GM18868 (cell line): Measurements from ENCODE around the gene RAMP3.
"Not testable (repeated sequence)": the region's sequence is repeated elsewhere in the genome, so short reads cannot be mapped to it uniquely, and the experiment has no call there.

Source experiments
- ATAC-seq: cut with Tn5 transposase; IDR thresholded peaks from one replicate; pipeline ENCODE4 v1.9.1; 2021; ENCODE audit warnings: mild to moderate bottlenecking, moderate library complexity; ENCODE audit not compliant: unreplicated experiment

Gene RAMP3

DNA sequence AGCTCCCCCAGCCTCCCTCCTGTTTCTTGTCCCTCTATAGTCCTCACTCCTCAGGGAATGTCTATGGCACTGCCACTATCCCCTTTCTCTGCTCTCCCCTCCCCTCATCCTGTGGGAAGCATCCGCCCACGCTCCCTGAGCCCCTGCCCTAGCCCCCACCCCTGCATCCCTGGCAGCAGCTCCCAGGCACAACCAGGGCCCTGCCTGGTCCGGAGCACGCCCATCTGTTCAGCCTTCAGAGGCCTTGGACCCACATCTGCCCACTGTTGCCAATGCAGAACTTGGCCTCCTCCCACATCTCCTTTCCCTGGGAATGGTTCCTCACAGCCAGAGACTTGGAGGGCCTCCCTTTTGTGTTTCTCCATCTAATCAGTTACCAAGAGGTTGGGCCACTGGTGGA lies 25.7 kb upstream of the RAMP3 start:
- ATAC-seq, result no peak

DNA sequence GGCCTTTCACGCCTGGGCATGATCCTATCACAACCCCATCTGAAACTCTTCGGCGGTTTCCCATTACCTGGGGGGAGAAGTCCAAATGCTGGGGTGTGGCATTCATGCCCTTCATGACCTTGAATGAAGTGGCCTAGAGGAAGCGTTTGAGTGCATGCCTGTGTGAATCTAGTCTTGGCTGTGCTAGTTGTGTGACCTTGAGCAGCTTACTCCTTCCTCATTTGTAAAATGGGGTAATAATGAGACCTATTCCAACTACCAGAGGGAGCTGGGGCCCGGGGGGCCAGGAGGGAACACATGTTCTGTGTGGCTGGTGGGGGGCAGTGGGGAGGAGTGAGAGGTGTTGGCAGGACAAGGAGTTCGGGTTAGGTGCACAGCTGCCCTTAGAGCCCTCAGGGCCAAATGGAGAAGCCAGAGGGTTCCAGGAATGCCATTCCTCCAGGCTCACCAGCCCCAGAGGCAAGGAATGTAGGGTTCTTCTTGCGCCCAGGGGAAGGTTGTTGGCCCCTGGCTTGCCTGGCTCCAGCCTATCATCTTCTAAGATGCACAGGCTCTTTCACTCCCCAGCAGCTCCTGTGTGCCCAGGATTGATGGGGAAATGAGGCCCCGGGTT lies 24.8 kb upstream of the RAMP3 start:
- no peak for ATAC-seq

DNA sequence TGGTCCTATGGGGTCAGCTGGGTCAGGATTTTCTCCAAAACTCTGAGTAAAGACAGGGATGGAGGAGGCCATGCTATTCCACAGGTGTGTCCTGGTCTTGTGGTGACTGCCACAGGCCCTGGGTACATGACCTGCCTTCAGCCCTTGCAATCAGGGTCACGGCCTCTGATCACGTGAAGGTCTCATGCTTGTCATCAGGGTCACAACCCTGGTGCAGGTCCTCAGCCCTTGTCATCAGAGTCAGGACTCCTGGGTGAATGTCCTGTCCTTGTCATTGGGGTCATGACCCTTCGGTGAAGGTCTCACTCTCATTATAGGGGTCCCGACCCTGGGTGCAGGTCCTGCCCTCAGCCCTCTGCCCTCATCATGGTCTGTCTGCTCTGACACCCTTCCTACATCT lies 24.2 kb upstream of the RAMP3 start:
- no peak for ATAC-seq

DNA sequence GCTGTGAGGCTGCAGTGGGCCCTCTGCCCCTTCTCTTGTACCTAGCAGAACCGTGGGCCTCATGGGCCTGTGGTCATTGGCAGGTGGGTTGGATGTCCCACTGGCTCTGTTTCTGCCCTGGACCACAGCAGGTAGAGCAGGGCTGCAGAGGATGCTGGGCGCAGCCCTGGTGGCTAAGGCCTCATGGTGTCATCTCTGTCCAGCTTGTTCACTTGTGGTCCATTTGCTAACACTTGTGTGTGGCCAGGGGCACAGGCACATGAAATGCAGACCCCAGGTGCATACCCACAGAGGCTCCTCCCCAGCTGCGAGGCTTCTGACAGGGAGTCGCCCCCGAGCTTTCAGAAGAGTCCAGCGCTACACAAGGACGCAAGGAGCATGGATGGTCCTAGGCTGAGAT lies 23.7 kb upstream of the RAMP3 start:
- ATAC-seq, result no peak

DNA sequence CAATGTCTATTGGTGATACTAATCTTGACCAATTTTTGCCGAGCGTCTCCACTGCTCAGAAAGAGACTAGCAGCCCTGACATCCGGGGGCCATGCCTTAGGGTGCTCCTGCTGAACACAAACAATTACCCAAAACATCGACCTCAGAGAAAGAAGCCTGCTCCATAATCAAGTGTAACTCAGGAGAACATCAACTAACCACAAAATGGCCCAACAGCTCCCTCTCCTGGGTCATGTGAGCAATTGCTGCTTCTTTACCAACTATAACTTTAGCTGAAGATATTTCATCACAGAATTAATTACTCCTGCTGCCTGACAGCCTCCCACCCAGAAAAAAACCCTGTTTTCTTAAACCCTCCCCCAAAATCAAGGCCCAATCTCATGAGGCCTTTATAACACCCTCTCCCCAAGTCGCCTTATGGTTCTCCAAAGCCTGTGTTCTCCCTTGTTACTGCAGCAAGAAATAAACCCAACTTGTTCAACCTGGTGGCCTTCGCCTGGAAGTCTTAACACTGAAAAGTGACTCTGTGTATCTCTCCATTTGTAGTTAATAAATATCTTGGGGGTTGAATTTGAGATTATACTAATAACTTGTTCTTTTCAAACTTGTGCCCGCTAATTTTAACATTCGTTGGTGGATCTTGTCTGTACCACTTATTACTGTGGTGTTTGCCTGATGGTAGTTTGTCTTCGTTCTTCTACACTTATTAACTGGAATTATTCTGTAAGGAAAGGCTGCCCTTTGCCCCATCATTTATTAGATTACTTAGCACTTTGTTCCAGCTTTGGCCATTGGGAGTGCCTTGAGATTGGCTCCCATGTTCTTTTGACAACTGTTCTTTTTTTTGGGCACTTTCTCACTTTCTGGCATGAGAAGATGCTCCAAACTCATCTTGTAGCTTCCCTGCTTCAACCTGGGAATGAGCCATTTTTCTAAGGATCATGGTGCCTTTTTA lies 21.2 kb upstream of the RAMP3 start:
- peak; percentile 71 for ATAC-seq

DNA sequence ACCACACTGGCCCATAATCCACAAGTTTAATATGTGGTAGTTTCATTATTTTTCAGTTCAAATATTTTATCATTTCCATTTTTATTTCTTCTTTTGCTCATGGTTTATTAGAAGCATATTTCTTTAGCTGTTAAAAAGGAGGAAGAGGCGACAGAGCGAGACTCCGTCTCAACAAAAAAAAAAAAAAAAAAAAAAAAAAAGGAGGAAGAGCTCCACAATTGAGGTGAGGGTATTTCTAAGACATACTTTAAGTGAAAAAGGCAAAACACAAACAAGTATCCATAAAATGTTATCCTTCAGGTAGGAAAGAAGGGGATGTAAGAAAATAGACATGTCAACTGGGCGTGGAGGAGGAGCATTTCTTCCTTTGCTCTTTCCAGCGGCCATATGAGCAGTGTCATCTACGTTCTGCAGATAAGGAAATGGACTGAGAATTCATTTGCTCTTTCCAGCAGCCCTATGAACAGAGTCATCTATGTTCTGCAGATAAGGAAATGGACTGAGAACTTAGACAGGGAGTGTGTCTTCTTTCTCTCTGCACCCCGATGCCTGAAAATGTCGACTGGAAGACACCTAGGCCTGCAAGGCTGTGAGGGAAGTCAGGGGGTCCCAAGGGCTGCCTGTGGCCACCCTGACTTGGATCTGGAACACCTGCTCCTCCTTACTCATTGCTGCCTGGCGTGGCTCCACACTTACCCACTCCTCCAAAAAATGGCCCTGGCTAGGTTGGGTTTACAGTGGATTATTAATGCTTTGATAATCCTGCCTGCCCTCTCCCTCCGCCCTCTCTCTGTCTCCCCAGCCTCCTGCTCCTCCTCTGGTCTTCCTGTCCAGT lies 18.9 kb upstream of the RAMP3 start:
- ATAC-seq, result no peak

DNA sequence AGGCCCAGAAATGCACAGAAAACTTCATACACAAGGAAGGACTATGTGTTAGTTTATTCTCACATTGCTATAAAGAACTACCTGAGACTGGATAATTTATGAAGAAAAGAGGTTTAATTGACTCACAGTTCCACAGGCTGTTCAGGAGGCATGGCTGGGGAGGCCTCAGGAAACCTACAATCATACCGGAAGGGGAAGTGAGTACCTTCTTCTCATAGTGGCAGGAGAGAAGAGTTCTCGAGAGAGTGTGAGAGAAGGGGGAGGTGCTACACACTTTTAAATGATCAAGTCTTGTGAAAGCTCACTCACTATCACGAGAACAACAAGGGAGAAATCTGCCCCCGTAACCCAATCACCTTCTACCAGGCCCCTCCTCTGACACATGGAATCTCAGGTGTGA lies 16.8 kb upstream of the RAMP3 start:
- no peak for ATAC-seq

DNA sequence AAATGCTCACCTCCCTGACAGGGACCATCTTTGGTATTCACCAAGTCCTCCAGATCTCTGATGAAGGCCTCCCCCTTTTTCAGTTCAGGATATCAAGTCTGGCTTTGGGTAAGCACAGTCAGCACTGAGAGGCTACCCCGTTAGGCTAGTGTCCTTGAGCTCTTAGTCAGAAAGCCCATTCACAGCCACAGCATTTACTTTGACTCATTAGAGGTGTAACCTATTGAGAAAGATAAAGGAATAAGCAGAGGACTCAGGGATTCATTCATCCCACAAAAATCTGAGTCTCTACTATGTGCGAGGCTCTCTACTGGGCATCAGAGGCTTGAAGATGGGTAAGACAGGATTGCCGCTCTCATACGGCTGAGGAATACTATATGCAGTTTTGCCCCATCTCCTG lies 14.0 kb upstream of the RAMP3 start:
- no peak for ATAC-seq

DNA sequence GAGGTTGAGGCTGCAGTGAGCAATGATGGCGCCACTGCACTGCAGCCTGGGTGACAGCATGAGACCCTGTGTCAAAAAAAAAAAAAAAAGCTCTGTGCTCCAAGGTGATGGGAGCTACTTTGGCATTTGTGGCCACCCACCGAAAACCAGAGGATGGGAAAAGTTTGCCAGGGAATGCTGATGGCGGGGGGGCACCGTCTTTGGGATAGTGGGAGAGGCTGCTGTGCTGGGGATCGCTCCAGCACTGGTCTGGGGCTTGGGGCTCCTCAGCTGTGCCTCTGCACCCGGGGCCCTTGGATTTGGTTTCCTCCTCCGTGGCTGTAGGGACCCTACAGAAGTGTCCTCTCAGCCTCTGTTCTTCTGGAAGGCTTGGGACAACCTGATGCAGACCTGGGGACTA lies 11.7 kb upstream of the RAMP3 start:
- no peak for ATAC-seq

DNA sequence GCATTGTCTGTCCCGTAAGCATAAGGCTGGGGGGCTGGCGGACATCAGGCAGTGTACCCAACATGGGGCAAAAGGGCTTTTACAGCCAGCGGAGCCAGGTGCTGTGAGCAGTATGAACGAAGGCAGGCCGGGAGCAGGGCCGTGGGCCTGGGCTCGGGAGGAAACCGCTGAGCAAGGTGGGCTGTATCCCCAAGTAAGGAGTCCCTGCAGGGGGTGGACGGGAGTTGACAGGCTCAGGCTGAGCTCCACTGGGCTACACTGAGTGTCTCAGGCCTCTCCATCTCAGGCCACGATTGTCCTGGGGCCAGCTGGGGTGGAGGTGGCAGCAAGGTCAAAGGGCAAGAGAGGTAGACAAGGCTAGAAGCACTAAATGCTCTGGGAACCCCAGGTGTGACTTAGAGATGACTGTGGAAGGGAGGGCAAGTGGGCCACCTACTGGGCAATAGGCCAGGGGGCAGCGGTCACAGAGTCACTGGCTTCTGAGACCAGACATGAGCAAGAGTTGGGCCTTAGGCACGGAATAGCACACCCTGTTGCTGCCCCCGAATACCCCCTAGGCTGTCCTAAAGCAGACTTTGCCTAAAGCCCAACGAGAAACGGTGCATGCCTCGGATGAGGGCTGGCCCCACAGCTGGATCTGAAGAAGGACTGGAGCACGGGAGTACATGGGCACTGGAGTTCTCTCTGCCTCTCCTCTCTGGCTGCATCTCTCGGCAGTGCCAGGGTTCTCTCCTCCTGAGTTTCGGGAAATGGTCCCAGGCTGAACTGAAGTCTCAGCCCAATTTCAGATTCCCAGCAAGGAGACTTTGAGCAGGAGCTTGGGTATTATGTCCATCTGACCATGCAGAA lies 10.8 kb upstream of the RAMP3 start:
- ATAC-seq, result no peak

DNA sequence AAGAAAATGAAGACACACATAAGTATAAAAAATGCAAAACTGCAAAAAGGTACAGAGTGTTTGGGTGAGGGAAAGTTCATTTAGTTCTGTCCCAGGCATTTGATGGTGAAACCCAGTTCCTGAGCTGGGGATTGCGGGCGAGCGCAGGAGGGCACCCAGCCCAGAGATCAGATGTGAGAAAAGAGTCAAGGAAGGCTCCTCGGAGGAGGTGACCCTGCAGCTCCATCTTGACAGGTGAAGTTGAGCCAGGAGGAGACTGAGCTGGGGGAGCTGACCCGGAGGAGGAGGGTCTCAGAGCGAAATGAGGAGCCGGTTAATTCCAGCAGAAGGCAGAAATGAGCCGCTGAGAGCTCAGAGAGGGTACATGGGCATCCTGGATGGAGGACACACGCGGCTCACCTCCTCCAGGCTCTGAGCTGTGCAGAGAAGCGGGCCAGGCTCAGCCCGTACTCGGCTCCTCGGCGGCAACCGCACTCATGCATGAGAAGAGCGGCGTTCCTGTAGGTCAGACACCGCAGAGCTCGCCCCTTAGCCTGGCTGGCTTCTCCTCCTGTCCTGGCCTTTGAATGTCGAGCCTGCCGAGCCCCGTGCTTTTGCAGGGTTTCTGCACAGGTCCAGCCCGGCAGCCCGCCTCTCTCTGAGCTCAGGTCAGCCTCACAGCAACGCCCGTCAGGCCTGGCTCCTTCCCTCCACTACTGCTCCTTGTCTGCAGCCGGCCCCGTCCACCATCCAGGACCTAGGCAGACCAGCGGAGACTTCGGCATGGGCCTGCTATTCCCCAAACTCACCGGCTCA lies 9.5 kb upstream of the RAMP3 start:
- no peak for ATAC-seq

DNA sequence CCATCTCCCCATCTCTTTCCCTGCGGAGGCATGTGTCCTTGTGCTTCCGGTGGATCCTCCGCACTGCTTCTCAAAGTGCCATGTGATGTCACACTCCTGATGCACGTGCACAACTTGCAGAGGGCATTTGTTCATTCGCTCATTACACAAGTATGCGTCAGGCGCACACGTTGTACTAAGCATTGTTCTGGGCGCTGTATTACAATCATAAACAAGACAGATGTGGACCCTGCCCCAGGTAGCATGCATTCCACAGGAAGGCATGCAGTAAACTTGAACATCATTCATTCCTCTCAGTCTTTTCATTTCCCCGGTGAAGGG lies 9.0 kb upstream of the RAMP3 start:
- ATAC-seq, result no peak

DNA sequence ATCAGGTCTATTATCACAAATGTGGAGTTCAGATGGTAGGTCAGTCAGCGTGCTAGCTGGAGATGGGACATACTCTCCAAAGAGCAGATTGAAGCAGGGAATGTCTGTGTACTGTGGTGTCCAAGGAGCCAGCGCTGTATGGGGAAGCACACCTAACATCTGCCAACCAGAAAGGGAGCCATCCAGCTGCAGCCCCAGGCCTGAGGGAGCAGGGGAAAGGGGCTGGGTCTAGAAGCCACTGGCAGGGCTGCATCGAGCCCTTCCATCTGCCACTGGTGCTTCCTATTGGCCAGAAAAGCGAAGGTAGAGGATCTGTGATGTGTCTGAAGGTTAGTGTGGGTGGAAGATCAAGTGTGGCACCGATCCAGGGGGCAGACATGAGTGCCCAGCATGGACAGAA lies 8.0 kb upstream of the RAMP3 start:
- ATAC-seq, result no peak

DNA sequence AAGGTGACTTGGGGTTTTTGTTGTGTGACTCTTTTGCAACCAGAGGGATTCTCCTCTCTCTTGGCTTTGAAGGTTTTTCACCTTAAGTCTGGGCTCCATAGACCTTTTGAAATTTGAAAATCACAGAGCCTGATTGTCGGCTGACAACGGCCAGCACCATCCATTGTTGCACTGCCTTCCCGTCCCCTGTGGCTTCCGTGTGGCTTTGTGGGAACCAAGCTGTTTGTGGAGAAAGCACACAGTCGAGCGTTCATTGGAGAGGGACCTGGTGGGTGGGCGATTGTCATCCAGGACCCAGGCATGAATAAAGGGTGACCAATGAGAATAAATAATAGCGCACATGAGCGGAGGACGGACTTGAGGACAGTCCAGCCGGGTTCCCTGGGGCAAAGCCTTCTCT lies 7.4 kb upstream of the RAMP3 start:
- ATAC-seq, result no peak

DNA sequence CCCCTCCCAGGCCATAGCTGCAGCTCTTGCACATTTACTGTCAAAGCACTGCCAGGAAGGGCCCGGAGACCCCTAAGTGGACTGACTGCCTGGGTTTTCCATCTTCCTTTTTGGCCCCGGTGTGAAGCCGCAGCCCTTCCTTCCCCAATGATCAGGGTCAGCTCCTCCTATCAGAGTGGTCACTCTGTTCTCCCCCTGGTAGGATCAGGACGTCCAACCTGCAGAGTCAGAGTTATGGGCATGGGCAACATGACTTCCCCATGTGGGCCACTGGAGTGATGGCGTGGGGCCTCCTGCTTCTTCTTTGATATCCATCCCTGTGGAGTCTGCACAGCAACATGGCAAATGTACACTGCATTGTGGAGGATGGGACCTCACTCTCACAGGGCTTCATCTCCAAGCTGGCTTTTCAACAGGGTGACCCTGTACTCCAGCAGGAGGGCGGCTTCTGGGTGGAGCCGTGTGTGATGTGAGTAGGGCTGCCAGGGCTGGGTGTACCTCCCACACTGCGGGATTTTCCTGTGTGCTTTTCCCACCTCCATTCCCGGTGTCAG lies 6.4 kb upstream of the RAMP3 start:
- ATAC-seq, result no peak

DNA sequence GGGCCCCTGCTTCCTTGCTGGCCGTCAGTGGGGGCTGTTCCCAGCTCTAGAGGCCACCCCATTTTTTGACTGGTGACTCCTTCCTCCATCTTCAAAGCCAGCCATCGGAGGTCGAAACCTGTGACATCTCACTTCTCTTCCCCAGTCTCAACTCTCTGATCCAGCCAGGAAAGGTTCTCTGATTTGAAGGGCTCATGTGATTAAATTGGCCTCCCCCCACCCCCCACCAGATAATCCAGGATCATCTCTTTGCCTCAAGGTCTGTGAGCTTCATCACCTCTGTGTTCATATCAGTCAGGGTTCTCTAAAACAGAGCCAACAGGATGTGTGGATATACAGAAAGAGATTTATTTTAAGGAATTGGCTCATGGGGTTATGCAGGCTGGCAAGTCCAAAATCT lies 5.6 kb upstream of the RAMP3 start:
- ATAC-seq, result no peak

DNA sequence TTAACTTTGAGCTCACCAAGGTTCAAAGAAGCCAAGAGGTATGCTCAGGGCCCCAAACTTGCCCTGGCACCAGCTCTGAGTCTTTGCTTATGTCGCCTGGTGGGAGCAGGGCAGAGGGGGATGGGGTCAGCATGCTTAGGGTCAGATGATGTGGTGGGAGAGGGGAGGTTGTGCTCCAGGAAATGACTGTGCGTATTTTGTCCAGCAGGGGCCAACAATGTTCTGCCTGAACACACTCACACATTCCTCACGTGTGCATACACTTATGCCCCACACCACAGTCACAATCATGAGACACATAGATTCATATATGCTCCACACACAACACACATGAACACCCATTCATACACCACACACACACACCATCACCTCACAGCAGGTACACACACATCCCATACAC lies 4.4 kb upstream of the RAMP3 start:
- no peak for ATAC-seq

DNA sequence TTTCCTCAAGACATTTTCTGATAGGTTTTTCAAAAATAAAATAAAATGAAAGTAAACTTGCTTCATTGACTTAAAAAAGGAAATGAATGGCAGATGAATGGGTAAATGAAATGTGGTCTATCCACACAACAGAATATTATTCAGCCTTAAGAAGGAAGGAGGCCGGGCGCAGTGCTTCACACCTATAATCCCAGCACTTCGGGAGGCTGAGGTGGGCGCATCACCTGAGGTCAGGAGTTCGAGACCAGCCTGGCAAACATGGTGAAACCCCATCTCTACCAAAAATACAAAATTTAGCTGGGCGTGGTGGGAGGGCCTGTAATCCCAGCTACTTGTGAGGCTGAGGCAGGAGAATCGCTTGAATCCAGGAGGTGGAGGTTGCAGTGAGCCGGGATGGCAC lies 3.7 kb upstream of the RAMP3 start:
- not testable (repeated sequence) for ATAC-seq

DNA sequence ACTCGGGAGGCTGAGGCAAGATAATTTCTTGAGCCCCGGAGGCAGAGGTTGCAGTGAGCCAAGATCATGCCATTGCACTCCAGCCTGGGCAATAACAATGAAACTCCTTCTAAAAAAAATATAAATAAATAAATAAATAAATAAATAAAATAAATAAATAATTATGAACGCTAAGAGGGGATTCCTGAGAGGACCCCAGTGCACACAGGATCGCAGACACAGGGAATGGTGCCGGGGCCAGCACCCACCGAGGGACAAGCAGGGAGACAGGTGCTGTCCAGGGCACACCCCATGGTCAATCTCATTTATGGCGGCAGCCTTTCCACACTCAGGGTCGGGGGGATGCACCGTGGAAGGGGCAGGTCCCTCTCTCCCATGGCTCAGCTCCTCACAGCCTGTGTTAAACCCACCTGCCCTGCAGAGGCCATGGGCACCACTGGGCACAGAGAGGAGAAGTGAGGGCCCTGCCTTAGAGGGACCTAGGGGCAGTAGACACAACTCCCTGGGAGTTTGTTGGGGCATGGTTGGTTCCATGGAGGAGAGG lies 2.2 kb upstream of the RAMP3 start:
- ATAC-seq, result no peak

DNA sequence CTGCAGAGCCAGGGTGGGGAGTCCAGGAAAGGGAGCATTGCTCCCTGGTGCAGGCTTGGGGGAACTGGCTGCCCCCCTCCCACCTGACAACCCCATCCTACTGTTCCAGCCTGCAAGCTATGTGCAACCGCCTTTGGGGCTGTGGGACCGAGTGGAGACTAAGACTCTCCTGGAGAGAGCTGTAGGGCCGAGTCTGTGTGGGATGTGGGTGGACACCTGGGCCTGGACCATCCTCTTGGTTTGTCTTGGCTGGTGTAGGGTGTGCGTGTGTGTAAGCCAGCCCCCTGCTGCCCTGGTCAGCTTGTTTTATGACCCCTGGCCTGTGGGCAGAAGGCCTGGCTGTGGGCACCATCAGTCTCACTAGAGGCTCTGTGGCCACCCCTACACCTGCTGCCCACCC lies 1.6 kb upstream of the RAMP3 start:
- no peak for ATAC-seq
